Kidney epithelial cell (primary cell): ENCODE data around the gene SORCS3. TPM values are rescaled to one million over a fixed set of nuclear protein-coding genes. Genes with fewer than 3 reads are reported as not detected.
A peak's percentile ranks its signal among the peaks of the same experiment; 100 is the strongest.

Source experiments
- DNase-seq: peaks from one replicate; pipeline ENCODE4 v3.0.0-alpha.2; 2010; ENCODE audit warnings: low read depth
- H3K27me3 ChIP-seq: 2 replicates; pipeline ENCODE4 v1.6.0; 2011; ENCODE audit warnings: low read length; ENCODE audit not compliant: control insufficient read depth, insufficient read depth
- H3K36me3 ChIP-seq: 2 replicates; pipeline ENCODE4 v1.5.1; 2011; ENCODE audit warnings: low read length; ENCODE audit not compliant: control insufficient read depth, insufficient read depth
- H3K4me3 ChIP-seq: 2 replicates; pipeline ENCODE4 v1.5.1; 2011; ENCODE audit warnings: low read depth, mild to moderate bottlenecking, control low read depth, low read length
- total RNA-seq: library from RNA; depleted of rRNA; stranded (reverse); fragments of >200 nt; gene quantifications from 2 replicates; pipeline ENCODE4 v1.2.3, GENCODE V29; 2015
- TF ChIP-seq, protein P1 (sequence below): IDR thresholded peaks from 2 replicates; pipeline ENCODE4 v1.5.1; 2011; ENCODE audit warnings: mild to moderate bottlenecking, moderate library complexity, low read length, control low read depth, inconsistent platforms; ENCODE audit not compliant: insufficient read depth, poor library complexity, severe bottlenecking

Gene SORCS3
- total RNA-seq, 1 donor from 2014 or later, result 0.96 TPM

DNA sequence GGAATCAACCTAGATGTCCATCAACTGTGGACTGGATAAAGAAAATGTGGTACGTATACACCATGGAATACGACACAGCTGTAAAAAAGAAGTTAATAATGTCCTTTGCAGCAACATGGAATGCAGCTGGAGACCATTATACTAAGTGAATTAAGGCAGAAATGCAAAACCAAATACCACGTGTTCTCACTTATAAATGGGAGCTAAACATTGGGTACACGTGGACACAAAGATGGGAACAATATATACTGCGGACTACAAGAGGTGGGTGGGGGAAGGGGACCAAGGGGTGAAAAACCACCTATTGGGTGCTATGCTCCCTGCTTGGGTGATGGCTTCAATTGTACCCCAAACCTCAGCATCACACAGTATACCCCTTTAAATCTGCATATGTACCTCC is 385.5 kb downstream of the SORCS3 start:
- Histone ChIP-seq H3K4me3 (no peak overlapping the region), H3K36me3 (no peaks in the 10 kb centered on the region), H3K27me3 (no peaks in the 10 kb centered on the region)
- TF ChIP-seq, protein P1, sequence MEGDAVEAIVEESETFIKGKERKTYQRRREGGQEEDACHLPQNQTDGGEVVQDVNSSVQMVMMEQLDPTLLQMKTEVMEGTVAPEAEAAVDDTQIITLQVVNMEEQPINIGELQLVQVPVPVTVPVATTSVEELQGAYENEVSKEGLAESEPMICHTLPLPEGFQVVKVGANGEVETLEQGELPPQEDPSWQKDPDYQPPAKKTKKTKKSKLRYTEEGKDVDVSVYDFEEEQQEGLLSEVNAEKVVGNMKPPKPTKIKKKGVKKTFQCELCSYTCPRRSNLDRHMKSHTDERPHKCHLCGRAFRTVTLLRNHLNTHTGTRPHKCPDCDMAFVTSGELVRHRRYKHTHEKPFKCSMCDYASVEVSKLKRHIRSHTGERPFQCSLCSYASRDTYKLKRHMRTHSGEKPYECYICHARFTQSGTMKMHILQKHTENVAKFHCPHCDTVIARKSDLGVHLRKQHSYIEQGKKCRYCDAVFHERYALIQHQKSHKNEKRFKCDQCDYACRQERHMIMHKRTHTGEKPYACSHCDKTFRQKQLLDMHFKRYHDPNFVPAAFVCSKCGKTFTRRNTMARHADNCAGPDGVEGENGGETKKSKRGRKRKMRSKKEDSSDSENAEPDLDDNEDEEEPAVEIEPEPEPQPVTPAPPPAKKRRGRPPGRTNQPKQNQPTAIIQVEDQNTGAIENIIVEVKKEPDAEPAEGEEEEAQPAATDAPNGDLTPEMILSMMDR, result no peak
- DNase-seq, result no peak

DNA sequence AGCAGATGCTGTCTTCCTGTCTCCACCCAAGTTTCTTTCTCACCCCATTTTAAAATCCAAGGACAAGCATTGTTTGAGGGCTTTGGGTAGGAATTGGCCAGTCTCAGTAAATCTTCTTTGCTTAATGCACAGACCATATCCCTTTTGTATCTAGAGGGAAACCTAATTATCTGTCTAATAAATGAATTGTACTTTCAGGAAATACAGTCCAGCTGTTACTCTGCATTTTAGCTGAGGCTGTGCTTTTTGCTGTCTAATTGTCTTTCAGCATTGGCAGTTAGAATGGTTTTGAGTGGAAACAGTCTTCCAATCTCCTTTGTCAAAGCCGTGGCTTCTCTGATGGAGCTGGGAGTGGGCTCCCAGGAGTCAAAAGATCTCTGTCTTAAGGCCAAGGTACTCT is 388.2 kb downstream of the SORCS3 start:
- Histone ChIP-seq H3K4me3 (no peak overlapping the region), H3K27me3 (no peaks in the 10 kb centered on the region), H3K36me3 (no peaks in the 10 kb centered on the region)
- DNase-seq, result no peak
- TF ChIP-seq, protein P1, result no peak

DNA sequence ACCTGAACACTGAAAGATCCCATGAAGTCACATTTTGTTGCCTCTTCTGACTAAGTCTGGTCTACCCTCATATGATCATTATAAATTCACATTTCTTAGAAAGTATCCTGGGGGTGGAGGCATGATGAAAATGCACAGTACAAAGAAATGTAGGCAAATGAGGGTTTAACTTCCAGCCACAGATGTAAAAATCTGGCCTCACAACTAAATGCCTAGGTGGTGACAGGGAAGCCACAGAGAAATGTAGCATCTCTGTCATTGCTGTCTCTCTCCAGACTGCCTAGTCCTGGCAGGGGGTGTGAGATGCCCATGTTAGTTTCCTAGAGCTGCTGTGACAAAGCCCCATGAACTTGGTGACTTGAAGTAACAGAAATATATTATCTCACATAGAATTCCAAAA is 395.9 kb downstream of the SORCS3 start:
- TF ChIP-seq, protein P1, result no peak
- Histone ChIP-seq H3K27me3 (no peaks in the 10 kb centered on the region), H3K36me3 (no peaks in the 10 kb centered on the region), H3K4me3 (no peak overlapping the region)
- DNase-seq, result no peak

DNA sequence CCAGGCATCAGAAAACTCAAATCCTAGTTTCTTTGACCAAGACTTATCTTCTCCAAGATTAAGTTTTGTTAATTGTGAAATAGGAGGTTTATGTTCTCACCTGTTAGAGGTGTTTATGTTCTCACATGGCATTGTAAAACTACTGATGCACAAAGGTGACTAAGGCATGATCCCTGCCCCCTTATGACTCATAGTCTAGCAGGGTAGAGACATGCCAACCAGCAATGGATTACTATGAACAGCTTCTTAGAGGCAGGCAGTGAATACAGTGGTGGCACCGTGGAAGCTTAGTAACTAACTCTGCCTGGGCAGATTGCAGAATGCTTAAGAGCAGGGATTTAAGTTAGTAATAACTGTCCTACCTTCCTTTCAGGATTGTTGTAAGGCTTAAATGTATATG is 400.9 kb downstream of the SORCS3 start:
- no peak overlapping the region for H3K4me3 ChIP-seq
- peak; percentile 81 for DNase-seq
- no peaks in the 10 kb centered on the region for H3K36me3 ChIP-seq
- H3K27me3 ChIP-seq, result no peaks in the 10 kb centered on the region
- TF ChIP-seq, protein P1, result no peak

DNA sequence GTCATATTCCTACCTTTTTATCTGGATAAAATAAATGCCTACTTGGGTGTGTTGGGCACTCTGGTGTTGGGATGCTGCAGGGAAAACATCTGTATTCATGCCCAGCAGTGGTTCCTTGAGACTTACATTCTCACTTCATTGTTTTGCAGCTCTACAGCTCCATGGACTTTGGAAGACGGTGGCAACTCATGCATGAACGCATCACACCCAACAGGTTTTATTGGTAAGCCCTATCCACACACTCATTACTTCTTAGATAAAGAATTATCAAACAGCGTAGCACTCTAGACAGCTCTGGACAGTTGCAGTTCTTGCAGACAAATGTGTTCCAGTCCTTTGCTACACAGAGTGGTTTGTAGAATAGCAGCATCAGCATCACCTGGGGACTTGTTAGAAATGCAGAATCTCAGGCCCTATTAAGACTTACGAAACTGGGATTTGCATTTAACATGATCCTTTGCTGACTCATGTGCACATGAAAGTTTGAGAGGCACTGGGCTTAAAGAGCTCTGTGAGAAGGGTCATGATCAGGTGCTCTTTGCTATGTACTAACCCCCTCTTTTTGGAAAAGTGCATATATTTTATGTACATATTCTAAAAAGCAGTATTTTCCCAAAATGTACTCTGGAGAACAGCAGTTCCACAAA is 401.9 kb downstream of the SORCS3 start:
- no peaks in the 10 kb centered on the region for H3K27me3 ChIP-seq
- H3K4me3 ChIP-seq, result no peak overlapping the region
- TF ChIP-seq, protein P1, result no peak
- H3K36me3 ChIP-seq, result no peaks in the 10 kb centered on the region
- DNase-seq, result no peak

DNA sequence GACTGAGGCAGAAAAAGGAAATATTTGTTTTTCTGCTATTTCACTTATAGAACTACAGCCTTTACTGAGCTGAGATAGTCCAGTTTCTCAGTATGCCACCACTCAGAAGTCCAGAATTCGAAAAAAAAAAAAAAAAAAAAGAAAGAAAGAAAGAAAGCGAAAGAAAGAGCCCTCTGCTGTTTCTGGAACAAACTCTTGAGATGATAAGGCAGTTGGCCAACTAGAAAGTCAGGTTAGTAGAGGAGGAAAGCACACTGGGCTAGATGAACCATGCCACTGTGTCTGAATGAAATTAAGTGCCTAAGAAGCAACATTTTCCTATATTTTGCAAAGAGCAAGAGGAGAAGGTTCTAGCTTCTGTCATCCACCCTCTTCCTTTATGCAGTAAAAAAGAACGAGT is 403.8 kb downstream of the SORCS3 start:
- Histone ChIP-seq H3K27me3 (no peaks in the 10 kb centered on the region), H3K36me3 (no peaks in the 10 kb centered on the region), H3K4me3 (no peak overlapping the region)
- DNase-seq, result no peak
- TF ChIP-seq, protein P1, result no peak
